ENCODE measurements around the gene AKT3.

- TF ChIP-seq CTCF (IDR thresholded peaks at IDR 0.05) (no peak), POLR2A (IDR thresholded peaks at IDR 0.05) (no peak)
Observed at GRCh38 chr1:243841507-243841906, 8.5 kb downstream of the AKT3 start.

Measured in thyroid gland (tissue), 4 donors.